Measurements from ENCODE around the gene TMPRSS6.

TMPRSS6 gene

GRCh38 chr22:37046589-37046988, 62.9 kb downstream of the TMPRSS6 start:
- DNase-seq, result no peak

- no peak for DNase-seq
Measured at GRCh38 chr22:37045958-37046357, 63.6 kb downstream of the TMPRSS6 start.

- no peak for DNase-seq
Measured at GRCh38 chr22:37044634-37045625, 64.6 kb downstream of the TMPRSS6 start.

GRCh38 chr22:37043828-37044538, 65.5 kb downstream of the TMPRSS6 start:
- DNase-seq, result peak; percentile 36

GRCh38 chr22:37043209-37043827, 66.2 kb downstream of the TMPRSS6 start:
- no peak for DNase-seq

GRCh38 chr22:37039466-37039865, 70.0 kb downstream of the TMPRSS6 start:
- DNase-seq, result no peak

- DNase-seq, result no peak
Measured at GRCh38 chr22:37037669-37038068, 71.8 kb downstream of the TMPRSS6 start.

GRCh38 chr22:37036655-37037377, 72.7 kb downstream of the TMPRSS6 start:
- DNase-seq, result no peak

GRCh38 chr22:37033605-37034430, 75.7 kb downstream of the TMPRSS6 start:
- no peak for DNase-seq

GRCh38 chr22:37032535-37033460, 76.7 kb downstream of the TMPRSS6 start:
- DNase-seq, result no peak

- DNase-seq, result no peak
Measured at GRCh38 chr22:37032134-37032534, 77.4 kb downstream of the TMPRSS6 start.

- no peak for DNase-seq
Measured at GRCh38 chr22:37030560-37031281, 78.8 kb downstream of the TMPRSS6 start.

GRCh38 chr22:37028692-37029674, 80.5 kb downstream of the TMPRSS6 start:
- DNase-seq, result no peak

- no peak for DNase-seq
Measured at GRCh38 chr22:37027556-37027955, 82.0 kb downstream of the TMPRSS6 start.

- DNase-seq, result no peak
Measured at GRCh38 chr22:37026325-37026724, 83.2 kb downstream of the TMPRSS6 start.

GRCh38 chr22:37025500-37026070, 83.9 kb downstream of the TMPRSS6 start:
- no peak for DNase-seq

GRCh38 chr22:37024339-37025157, 85.0 kb downstream of the TMPRSS6 start:
- DNase-seq, result no peak
